K562 (cell line): Measurements from ENCODE around the gene R3HDM1. TPM values are rescaled to one million over a fixed set of nuclear protein-coding genes. Genes with fewer than 3 reads are reported as not detected.

Source experiments
- CHD4 ChIP-seq: fragments of 200-600 bp; sonication (generic); IDR thresholded peaks from 3 replicates; pipeline ENCODE4 v1.6.1; 2012; ENCODE audit warnings: low read depth, mild to moderate bottlenecking, mixed read lengths, low read length, inconsistent platforms; ENCODE audit not compliant: insufficient read depth, insufficient replicate concordance, poor library complexity, severe bottlenecking
- CTCF ChIP-seq, 3 experiments: IDR thresholded peaks in 2 of 3; conservative IDR thresholded peaks in 1 of 3; 2 replicates each; pipeline ENCODE4 v1.5.1; 2011 to 2012; ENCODE audit warnings: low read length in 3 of 3, mild to moderate bottlenecking in 3 of 3, control low read depth in 2 of 3, improper control_type of control experiment in 1 of 3, inconsistent platforms in 1 of 3, low read depth in 1 of 3, mixed read lengths in 1 of 3, moderate library complexity in 1 of 3; ENCODE audit not compliant: insufficient read depth in 2 of 3
- DEAF1 ChIP-seq: fragments of 450-650 bp; formaldehyde crosslinking; IDR thresholded peaks from 2 replicates; pipeline ENCODE4 v1.4.0; 2020; ENCODE audit warnings: mild to moderate bottlenecking, moderate library complexity
- GTF2B ChIP-seq: IDR thresholded peaks from 2 replicates; pipeline ENCODE4 v1.6.1; 2011; ENCODE audit not compliant: insufficient read length; ENCODE audit errors: extremely low read depth
- KLF10 ChIP-seq: fragments of 250-450 bp; sonication (Bioruptor Pico); IDR thresholded peaks from 2 replicates; pipeline ENCODE4 v1.6.1; 2021; ENCODE audit warnings: matching md5 sums
- LARP7 ChIP-seq: fragments of 450-650 bp; IDR thresholded peaks from 2 replicates; pipeline ENCODE4 v1.6.1; 2016
- MECOM ChIP-seq: fragments of 250-450 bp; sonication (Bioruptor Pico); IDR thresholded peaks from 2 replicates; pipeline ENCODE4 v1.8.0; 2022; ENCODE audit warnings: inconsistent platforms
- REST ChIP-seq, 2 experiments: fragments of 450-650 bp; formaldehyde crosslinking in 1 of 2; IDR thresholded peaks; 2 replicates each; pipeline versions ENCODE4 v1.4.0 to v1.6.1; 2014 to 2020; ENCODE audit warnings: mild to moderate bottlenecking in 2 of 2, borderline replicate concordance in 1 of 2, low read depth in 1 of 2
- UBTF ChIP-seq, 2 experiments: IDR thresholded peaks; 2 replicates each; pipeline ENCODE4 v1.6.1; 2012; ENCODE audit warnings: improper control_type of control experiment in 2 of 2, low read depth in 2 of 2, low read length in 2 of 2, borderline replicate concordance in 1 of 2
- USF1 ChIP-seq: sonication (generic); formaldehyde crosslinking; IDR thresholded peaks from 2 replicates; pipeline ENCODE4 v1.9.0; 2022; ENCODE audit warnings: mild to moderate bottlenecking, missing genetic modification reagents
- ZNF347 ChIP-seq: fragments of 450-650 bp; formaldehyde crosslinking; IDR thresholded peaks from 2 replicates; pipeline ENCODE4 v1.4.0; 2020; ENCODE audit warnings: low read depth, mild to moderate bottlenecking, moderate library complexity
- polyA plus RNA-seq, 8 experiments: library from polyadenylated mRNA; depleted of rRNA in 4 of 8; stranded (reverse) in 5 of 8; unstranded in 3 of 8; fragments of >200 nt; fragmentation: Nextera tagmentation in 2 of 8; fragmentation: Illumina TruSeq in 1 of 8; extraction: Ambion mirVana in 2 of 8; extraction: Trizol in 1 of 8; gene quantifications; 2 replicates each; pipeline versions ENCODE4 v1.2.1 to v1.2.3, GENCODE V29; 2011 to 2014; ENCODE audit warnings: inconsistent platforms in 1 of 8, missing spikeins in 1 of 8
- total RNA-seq, 7 experiments: library from RNA; depleted of rRNA in 6 of 7; stranded (reverse); fragments of >200 nt in 6 of 7; fragmentation: Illumina TruSeq in 2 of 7; extraction: Trizol in 2 of 7; gene quantifications; 2 replicates each; pipeline versions ENCODE4 v1.2.1 to v1.2.3, GENCODE V29; 2011 to 2021; ENCODE audit warnings: low replicate concordance in 1 of 7

The R3HDM1 gene
- total and polyA plus RNA-seq, 9 of the 15 experiments (the other 6 are each of a cell fraction or from before 2014, with no cell fraction given), result 12.4 to 89.4 (median 31.0) TPM

- TF ChIP-seq REST (IDR thresholded peaks at IDR 0.05; ENCODE audit: borderline replicate concordance), result peak; percentile 71; the same call in 1 of the 2 replicates
- TF ChIP-seq REST (CRISPR knock-in tag; IDR thresholded peaks at IDR 0.05; ENCODE audit: low read depth), result no peak
- peak; percentile 60 for TF ChIP-seq DEAF1
- peak; percentile 72 to 92 (median 87) for TF ChIP-seq CTCF (IDR thresholded peaks at IDR 0.05 in 2 of 3, conservative IDR thresholded peaks at IDR 0.05 in 1 of 3; ENCODE audit: insufficient read depth in 2 of 3, low read depth in 1 of 3, low read length in 3 of 3)
- no peak for TF ChIP-seq CHD4
- no peak for TF ChIP-seq GTF2B
- TF ChIP-seq LARP7, result no peak
- TF ChIP-seq MECOM (CRISPR knock-in tag), result no peak
- TF ChIP-seq USF1 (CRISPR knock-in tag), result no peak
- TF ChIP-seq UBTF (IDR thresholded peaks at IDR 0.05; ENCODE audit: borderline replicate concordance in 1 of 2, low read depth in 2 of 2, low read length in 2 of 2), result no peak
- no peak for TF ChIP-seq KLF10 (CRISPR knock-in tag)
- TF ChIP-seq ZNF347 (CRISPR knock-in tag), result no peak
These were observed 178.7 kb downstream of the R3HDM1 start (continued) for GRCh38 chr2:135709992-135710391.
